Middle frontal gyrus (tissue), 1 donor: ENCODE measurements around the gene ILF2.
A peak's percentile ranks its signal among the peaks of the same experiment; 100 is the strongest.
"Not testable (repeated sequence)": the region's sequence is repeated elsewhere in the genome, so short reads cannot be mapped to it uniquely, and the experiment has no call there.

Experiments used
- DNase-seq: peaks from one replicate; pipeline ENCODE4 v3.0.0-alpha.2; 2015; ENCODE audit warnings: low spot score; ENCODE audit errors: extremely low spot score

Gene ILF2

DNA sequence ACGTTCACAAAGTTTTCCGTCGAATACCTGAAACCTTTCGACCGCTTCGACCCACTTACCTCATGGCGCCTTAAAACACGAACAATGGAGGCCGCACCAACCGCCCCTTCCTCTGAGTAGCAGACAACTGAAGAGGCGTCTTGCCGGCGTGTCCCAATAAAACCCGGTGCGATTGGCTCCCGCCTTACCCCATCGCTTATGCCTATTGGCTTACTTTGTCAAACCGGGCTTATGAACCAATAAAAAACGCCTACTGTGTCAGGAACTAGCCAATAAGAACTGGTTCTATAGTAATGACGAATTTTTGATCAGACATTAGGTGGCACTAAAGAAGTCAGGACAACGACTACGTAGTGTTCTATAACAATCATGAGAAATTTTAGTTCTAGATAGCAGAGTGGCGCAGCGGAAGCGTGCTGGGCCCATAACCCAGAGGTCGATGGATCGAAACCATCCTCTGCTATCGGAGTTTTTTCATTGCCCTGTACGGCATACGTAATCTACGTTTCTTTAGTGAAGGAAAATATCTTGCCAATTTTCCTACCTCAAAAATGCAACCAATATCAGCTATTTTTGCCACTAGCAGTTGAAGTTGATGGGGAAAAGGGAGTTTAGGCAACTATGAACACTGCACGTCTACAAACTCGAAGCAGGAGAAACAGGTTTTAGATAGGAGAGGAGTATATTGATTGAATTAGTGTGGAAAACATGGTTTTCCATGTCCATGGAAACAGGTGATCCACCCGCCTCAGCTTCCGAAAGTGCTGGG is at the start of gene ILF2:
Gene ILF2, minus strand, starts transcription at position 135 of the 769 bp plus-strand sequence. Its CDS starts 71 bp downstream, at position 64.
- peak; percentile 98 for DNase-seq

DNA sequence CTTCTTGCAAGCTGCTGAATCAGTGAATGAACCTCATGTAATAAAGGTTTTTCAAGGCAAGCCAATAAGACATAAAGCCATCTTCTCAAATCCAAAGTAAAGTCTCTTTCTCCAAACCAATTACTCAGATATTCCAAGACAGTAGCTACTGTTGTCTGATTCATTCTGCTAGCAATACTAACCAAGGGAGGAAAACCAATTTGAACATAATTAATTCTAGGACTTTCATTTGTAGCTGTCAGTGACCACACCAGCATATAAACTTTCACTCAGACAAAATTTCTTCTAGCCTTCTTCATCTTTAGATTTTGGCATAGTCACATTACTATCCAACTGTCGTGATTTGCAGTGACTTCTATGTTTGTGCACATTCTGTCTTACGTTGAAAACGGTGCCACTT is 46.5 kb upstream of the ILF2 start:
- no peak for DNase-seq

DNA sequence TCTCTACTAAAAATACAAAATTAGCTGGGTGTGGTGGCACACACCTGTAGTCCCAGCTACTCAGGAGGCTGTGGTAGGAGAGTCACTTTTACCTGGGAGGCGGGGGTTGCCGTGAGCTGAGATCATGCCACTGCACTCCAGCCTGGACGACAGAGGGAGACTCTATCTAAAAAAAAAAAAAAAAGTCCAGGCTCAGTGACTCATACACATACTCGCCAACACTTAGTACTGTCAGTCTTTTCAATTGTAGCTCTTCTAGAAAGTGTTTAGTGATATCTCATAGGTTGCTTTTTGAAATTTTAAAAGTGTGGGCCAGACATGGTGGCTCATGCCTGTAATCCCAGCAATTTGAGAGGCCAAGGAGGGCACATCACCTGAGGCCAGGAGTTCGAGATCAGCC is 45.4 kb upstream of the ILF2 start:
- not testable (repeated sequence) for DNase-seq

DNA sequence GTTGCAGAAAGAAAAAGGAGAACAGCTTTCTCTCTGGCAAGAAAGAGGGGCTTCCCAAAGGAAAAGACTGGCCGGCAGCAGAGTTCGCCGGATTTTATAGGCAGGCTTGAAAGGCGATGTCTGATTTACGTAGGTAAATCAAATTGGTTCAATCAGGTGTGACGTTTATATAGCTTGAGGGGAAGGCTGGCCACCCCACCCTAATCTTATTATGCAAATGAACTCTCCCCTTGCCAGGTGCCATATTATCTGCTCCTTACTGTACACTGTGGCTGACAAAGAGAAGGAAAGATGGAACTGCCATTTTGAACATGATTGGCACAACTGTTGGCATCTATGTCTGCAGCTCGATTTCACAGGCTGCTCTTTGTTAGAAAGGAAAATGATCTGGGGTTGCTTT is 40.2 kb upstream of the ILF2 start:
- no peak for DNase-seq

DNA sequence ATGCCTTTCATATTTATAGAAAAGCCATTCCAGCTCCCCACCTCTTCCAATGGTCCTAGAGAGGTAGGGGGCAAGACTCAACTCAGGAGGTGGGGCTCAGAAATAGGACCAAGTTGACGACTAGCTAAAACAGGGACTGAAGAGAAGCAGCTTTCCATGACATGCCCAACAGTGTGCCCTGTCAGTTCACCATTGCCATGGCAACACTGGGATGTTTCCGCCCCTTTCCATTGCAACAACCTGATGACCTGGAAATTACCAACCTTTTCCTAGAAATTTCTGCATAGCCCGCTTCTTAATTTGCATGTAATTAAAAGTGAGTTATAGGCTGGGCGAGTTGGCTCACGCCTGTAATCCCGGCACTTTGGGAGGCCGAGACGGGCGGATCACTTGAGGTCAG is 34.7 kb upstream of the ILF2 start:
- no peak for DNase-seq

DNA sequence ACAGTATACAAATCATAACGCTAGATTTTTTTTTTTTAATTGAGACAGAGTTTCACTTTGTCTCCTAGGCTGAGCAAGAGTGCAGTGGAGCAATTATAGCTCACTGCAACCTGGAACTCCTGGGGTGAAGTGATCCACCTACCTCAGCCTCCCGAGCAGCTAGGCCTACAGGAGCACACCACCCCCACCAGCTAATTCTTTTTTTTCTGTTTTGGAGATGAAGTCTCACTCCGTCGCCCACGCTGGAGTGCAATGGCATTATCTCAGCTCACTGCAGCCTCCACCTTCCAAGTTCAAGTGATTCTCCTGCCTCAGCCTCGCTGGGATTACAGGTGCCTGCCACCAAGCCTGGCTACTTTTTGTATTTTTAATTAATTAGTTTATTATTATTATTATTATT is 29.0 kb upstream of the ILF2 start:
- no peak for DNase-seq

DNA sequence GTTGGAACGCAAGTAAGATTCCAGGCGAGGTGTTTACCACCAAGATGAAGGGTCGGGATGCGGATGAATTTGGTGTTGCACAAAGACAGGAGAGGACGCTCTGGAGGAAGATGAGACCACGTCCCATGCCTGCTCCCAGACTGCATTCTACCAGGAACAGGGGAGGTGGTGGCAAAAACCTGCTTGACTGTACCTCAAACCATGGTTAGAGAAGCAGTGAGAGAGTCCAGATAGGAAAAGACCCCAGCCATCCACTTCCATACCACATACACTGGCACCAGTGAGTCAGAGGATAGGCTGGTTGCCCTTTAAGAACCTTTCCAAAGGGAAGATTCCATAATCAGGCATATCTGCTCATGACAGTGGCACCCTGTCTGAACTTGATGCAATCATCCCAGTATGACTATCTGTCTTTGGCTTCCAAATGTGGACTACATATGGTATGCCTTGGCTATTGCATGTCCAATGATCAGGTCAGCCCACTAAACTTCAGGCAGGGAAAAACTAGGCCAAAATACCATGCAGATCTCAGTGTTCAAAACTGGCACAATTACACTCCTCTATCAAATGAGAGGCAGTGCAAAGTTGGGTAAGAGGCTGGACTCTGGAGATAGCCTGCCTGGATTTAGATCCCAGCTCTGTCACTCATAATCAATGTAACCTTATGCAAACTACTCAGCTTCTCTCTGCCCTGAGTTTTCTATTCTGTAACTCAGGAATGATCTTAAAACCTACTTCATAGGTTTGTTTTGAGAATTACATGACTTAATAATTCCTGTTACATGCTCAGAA is 28.3 kb upstream of the ILF2 start:
- no peak for DNase-seq

DNA sequence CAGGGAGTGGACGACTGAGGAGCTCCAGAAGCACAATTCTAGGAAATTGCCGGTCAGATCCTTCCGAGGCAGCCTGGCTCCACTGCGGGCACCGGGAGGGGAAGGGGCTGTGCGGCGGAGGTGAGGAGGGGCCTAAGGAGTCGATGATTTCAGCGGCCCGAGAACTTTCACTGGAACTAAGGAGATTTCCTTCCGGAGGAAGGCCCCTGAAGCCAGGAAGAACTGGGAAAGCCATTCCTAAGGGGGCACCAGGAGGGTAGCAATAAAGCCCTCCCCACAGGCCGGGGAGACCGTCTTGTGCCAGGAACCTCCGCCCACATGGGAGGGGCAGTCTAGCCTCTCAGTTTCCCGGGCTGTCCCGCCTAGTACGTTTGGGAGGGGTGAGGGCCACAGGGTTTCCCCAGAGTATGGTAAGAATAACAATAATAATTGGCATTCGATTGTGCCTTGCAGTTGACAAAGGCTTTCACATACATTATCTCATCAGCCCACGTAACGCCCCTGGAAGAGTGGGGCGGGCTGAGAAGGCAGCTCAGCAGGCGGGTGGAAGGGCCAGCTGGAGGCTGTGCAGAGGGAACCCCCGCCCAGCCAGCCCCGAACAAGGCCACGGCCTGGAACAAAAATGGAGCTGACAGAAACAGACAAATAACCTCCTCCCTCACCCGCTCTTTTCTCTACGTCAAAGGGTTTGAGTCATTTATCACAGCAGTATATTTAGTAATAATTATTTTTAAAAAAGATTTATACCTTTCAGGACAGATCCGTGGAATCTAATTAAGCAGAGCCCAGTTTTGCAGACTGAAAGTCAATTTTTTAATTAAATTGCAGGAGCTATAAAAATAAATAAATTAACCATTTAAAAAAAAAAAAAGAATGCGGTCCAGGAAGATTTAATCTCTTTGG is 27.5 kb upstream of the ILF2 start:
- no peak for DNase-seq

DNA sequence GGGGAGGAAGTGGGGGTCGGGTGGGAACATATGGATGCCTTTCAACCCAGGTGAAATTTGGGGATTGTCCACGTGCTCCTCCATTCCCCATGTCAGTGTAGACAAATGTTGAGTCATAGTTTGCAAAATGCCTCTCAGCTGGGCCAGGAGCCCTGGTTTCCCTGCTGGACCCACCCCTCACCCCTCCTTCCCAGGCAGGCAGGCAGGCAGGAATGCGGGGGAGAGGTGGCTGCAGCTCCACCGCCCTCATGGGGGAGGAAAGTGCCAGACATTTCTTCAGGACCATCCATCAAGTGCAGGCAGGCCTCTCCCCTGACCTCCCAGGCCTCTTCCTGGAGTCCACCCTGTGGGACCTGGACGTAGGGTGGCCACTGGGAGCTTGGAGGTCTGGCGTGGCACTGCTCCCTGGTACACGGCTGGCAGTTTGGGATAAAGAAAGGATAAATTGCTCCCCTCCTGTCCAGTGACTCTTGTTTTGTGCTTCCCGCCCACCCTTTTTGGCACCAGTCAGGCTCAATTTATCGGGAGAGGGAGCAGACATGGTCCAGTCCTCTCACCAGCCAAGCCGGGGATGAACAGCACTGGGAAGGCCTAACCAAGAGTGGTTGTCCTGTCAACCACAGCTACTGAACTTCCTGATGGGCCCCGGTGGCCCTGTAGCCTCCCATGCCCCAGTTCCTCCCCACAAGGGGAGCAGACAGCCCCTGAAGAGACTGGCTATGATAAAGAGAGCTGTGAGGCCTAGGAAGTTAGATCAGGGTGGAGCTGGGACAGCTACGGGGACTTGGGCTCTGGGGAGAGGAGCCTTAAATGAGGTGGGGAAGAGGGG is 26.6 kb upstream of the ILF2 start:
- no peak for DNase-seq

DNA sequence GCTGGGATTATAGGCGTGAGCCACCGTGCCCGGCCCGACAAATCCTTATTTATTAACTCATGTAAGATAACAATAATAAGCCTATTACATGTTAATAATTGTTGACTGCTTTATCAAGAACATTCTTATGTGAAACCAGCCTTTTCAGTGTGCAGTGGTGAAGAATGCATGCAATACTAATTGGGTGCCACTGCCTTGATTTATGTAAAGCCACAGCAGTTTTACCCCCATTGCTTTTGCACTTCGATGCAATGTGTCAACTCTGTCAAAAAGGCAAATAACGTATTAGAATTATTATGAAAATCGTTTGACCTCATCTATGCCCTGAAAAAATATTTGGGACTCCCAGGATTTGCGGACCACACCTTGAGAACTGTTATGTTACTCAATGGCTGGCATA is 25.9 kb upstream of the ILF2 start:
- DNase-seq, result no peak

DNA sequence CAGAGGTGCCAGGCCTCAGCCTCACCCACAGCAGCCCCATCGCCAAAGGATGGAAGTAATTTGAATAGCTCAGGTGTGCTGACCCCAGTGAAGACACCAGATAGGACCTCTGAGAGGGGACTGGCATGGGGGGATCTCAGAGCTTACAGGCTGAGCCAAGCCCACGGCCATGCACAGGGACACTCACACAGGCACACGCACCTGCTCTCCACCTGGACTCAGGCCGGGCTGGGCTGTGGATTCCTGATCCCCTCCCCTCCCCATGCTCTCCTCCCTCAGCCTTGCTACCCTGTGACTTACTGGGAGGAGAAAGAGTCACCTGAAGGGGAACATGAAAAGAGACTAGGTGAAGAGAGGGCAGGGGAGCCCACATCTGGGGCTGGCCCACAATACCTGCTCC is 22.7 kb upstream of the ILF2 start:
- no peak for DNase-seq

DNA sequence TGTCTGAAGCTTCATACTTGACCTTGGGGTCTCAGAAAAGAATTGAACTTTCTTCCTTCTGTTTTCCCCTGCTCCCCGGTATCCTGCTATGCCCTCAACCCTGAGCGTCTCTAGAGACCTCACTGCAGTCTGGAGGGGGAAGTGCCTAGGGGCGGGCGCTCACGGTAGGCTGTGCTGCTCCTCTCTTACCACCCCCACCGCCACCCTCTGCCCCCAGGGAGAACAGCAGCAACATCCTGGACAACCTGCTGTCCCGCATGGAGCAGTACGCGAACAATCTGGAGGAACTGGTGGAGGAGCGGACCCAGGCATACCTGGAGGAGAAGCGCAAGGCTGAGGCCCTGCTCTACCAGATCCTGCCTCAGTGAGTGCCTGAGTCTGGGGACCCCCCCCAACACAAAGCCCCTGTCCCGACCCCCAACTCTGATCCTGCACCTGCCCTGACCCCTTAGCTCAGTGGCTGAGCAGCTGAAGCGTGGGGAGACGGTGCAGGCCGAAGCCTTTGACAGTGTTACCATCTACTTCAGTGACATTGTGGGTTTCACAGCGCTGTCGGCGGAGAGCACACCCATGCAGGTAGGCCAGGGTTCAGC is 18.0 kb upstream of the ILF2 start:
- DNase-seq, result no peak

DNA sequence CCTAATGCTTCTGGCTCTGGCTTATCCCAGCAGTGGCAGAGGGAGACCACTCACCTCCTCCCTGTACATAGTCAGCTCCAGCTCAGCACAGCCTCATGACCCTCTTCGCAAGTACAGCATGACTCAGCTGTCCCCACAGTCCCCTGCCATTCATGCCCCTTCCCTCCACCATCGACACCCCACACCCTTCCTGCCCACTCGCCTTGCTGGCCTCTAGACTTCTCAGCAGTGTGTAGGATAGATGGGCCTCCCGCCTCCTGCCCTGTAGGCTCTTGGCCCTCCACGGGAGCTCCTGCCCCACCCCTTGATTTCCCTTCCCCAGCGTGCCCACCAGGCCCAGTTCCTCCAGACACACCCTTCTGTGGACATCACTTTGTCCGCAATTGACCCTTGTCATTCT is 17.5 kb upstream of the ILF2 start:
- DNase-seq, result no peak

DNA sequence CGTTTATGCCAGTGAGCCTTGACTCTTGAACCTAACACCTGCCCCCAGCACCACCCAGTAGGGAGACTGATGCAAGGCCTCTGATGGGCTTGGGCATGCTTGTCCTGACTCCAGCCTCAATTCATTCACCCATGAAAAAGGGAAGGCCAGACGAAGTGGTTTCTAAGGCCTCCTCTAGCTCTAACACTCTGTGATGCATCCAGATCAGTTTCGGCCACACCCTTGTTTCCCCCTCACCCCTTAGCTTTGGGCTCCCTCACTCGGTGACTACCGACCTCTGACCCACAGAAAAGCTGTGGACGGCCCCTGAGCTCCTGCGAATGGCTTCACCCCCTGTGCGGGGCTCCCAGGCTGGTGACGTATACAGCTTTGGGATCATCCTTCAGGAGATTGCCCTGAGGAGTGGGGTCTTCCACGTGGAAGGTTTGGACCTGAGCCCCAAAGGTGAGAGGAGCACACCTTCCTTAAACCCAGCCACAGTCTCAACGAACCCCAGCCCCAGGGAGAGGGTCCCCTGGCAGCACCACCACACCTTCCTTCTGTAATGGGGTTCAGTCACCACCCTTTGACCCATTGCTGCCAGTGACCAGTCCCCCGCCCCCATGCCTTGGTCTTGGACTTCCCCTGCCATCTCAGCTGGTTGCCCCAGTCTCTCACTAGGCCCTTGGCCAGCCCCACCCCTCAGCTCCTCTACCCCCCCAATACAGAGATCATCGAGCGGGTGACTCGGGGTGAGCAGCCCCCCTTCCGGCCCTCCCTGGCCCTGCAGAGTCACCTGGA is 16.7 kb upstream of the ILF2 start:
- no peak for DNase-seq

DNA sequence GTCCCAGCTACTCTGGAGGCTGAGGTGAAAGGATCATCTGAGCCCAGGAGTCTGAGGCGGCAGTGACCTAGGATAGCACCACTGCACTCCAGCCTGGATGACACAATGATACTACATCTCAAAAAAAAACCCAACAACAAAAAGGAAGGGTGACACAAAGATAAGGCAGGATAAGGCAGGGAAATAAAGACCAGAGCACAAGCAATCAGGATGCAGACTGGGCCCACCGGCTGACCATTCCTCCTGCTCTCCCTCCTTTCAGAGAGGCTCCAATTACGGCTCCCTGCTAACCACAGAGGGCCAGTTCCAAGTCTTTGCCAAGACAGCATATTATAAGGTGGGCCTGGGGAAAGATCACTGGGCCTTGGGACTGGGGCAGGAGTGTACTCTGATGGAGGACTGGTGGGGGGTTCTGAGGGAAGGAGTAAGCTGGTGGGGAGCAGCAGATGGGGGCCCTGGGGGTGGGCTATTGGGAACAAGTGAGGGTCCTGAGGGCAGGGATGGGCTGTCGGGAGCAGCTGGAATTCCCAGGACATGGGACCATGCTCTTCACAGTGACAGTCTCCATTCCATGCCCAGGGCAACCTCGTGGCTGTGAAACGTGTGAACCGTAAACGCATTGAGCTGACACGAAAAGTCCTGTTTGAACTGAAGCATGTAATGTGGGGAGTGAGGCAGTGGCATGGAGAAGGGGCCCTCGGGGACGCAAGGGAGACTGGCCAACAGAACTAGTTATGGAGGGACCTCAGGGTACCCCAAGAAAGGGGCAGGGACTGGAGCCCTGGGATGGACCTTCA is 14.9 kb upstream of the ILF2 start:
- DNase-seq, result no peak

DNA sequence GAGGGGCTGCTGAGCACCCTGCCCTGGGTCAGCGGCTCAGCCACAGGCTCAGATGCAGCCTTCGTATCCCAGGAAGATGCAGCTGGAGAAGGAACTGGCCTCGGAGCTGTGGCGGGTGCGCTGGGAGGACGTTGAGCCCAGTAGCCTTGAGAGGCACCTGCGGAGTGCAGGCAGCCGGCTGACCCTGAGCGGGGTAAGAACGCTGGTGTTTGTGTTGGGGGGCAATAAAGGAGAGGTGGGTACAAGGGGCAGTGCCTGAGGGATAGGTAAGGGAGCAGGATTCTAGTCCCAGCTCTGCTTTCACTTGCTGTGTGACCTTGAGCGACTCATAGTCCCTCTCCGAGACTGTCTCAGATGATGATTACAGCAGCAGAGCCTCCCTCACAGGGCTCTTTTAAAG is 14.1 kb upstream of the ILF2 start:
- no peak for DNase-seq

DNA sequence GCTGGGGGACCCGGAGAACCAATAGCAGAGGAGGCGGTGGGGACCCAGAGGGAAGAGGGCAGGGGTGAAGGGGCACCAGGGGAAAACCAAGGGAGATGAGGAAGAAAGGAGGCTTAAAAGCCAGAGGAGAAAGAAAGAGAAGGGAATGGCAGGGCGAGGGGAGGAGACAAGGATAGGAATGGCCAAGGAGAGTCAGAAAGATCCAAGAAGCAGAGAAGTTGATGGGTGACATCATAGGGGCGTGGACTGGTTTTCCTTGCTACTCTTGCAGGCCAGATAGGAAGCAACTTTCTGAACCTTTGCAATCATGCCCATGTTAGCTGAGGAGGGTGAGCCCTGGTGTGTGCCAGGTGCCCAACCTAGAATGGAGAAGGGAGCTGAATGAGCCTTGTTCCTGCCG is 13.1 kb upstream of the ILF2 start:
- DNase-seq, result no peak

DNA sequence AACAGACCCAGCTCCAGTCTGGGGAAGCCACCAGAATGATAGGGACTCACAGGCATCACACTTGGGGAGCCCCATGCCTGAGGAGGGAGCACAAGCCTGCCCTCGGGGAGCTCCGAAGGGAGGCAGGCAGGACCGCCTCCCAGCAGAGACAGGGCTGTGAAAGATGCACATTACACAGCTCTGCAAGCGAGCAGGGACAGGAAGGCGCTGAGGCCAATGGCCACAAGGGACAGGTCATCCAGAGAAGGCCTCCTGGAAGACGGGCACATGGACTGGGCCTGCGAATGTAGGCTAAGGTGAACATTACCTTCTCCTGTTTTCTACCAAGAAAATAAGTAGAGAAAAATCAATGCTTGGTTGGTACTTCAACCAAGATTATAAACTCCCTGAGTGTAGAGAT is 11.9 kb upstream of the ILF2 start:
- no peak for DNase-seq

DNA sequence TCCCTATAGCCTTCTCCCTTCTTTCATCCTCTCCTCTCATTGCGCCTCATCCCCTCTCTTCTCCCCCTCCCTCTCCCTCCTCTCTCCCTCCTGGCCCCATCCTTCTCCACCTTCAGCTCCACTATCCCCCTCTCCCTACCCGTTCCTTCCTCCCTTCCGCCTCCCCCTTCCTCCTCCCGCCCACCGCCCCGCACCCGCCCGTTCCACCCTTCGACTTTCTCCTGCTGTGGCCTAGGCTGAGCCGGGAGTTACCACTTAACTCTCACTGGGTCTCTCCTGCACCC is 9.3 kb upstream of the ILF2 start:
- DNase-seq, result no peak
